ENCODE measurements around the gene CNTNAP2. TPM values are rescaled to one million over a fixed set of nuclear protein-coding genes. Genes with fewer than 3 reads are reported as not detected.

The CNTNAP2 gene
- total and polyA plus RNA-seq, 2 of the 8 experiments (the other 6 are each of a cell fraction or from before 2014, with no cell fraction given), result 27.9 to 71.0 TPM

DNA sequence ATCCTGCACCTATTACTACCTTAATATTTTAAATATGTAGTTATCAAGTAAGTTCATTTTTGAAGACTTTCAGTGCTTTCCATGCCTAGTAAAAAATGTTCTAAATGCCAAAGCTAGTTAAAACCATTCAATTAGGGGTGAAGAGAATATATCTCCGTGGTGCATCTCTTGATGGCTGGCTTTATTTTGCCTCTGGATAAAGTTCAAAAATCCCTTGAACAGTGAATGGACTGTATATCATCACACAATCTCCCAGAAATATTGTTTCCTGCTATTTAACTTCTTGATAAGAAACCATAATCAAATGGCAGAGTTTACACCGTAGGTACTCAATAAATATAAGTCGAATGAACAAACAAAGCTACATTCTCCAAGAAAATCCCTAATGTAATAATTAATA is 1360.9 kb downstream of the CNTNAP2 start:
- ChIA-PET CTCF (ENCODE audit: partially characterized antibody) (no interaction called here), POLR2A (ENCODE audit: partially characterized antibody) (no interaction called here)
- Histone ChIP-seq H3K23ac (ENCODE audit: insufficient read length) (no peak overlapping the region), H2BK5ac (ENCODE audit: low read depth, low read length) (no peak overlapping the region), H3K79me2 (ENCODE audit: control insufficient read depth in 1 of 2, insufficient read depth in 2 of 2, low read length in 2 of 2) (no peaks in the 10 kb centered on the region), H3K14ac (ENCODE audit: insufficient read length) (no peak overlapping the region), H3K4me3 (ENCODE audit: extremely low read depth in 1 of 4, insufficient read depth in 2 of 4, low read depth in 3 of 4, low read length in 4 of 4) (no peak overlapping the region), H4K91ac (replicated peaks; ENCODE audit: insufficient read length, low read length) (no peak overlapping the region), H3K27ac (ENCODE audit: low read depth, low read length) (no peak overlapping the region), H3K23me2 (ENCODE audit: low read depth, low read length) (no peaks in the 10 kb centered on the region), H3K4me1 (replicated peaks in 1 of 4; ENCODE audit: control insufficient read depth in 3 of 4, insufficient read depth in 4 of 4, low read length in 3 of 4) (no peaks in the 10 kb centered on the region), H2BK20ac (ENCODE audit: low read length) (no peak overlapping the region), H3K79me1 (ENCODE audit: low read depth, low read length) (no peaks in the 10 kb centered on the region), H3K56ac (replicated peaks; ENCODE audit: insufficient read length, low read depth, low read length) (no peak overlapping the region), H2BK12ac (ENCODE audit: low read depth, low read length) (no peak overlapping the region), H4K5ac (ENCODE audit: insufficient read length, low read depth, low read length) (no peak overlapping the region), H3K36me3 (ENCODE audit: control insufficient read depth in 2 of 4, insufficient read depth in 4 of 4, low read length in 3 of 4) (no peaks in the 10 kb centered on the region), H2BK15ac (ENCODE audit: low read length) (no peak overlapping the region), H2AK5ac (ENCODE audit: low read depth, low read length) (no peak overlapping the region), H3K4me2 (ENCODE audit: insufficient read depth in 1 of 2, low read depth in 2 of 2, low read length in 2 of 2) (no peak overlapping the region), H3K4ac (replicated peaks; ENCODE audit: insufficient read length, low read depth, low read length) (no peak overlapping the region), H3K9ac (replicated peaks in 1 of 4; ENCODE audit: extremely low read depth in 1 of 4, low read depth in 3 of 4, low read length in 3 of 4) (no peak overlapping the region), H3K27me3 (replicated peaks in 1 of 4; ENCODE audit: control insufficient read depth in 3 of 4, extremely low read depth in 1 of 4, insufficient read depth in 3 of 4, low read length in 3 of 4) (no peaks in the 10 kb centered on the region), H3K18ac (ENCODE audit: extremely low read depth, low read length) (no peak overlapping the region), H2BK120ac (replicated peaks; ENCODE audit: low read depth, low read length) (no peak overlapping the region), H4K20me1 (replicated peaks in 1 of 2; ENCODE audit: control insufficient read depth in 1 of 2, insufficient read depth in 2 of 2, low read length in 2 of 2) (no peaks in the 10 kb centered on the region), H2AFZ (ENCODE audit: low read length) (no peak overlapping the region), H4K8ac (ENCODE audit: extremely low read depth, insufficient read depth, low read length) (no peak overlapping the region), H3K9me3 (ENCODE audit: insufficient read depth in 2 of 2, low read depth in 1 of 2, low read length in 1 of 2) (no peaks in the 10 kb centered on the region)
- no peak for FAIRE-seq
- 97% methylated on average over 3 of the region's 3 CpGs; no CpG with 5 or more reads in 1 of the 2 experiments for WGBS, 2 experiments (ENCODE audit: extremely low coverage in 1 of 2, insufficient coverage in 1 of 2, insufficient read length in 1 of 2, insufficient replicate concordance in 2 of 2, low coverage in 1 of 2, low lambda C conversion rate in 2 of 2, missing lambda C conversion rate in 1 of 2)
- DNase-seq (ENCODE audit: low read depth in 1 of 2, low spot score in 2 of 2), result no peak
- no peak for TF ChIP-seq HDAC6 (IDR thresholded peaks at IDR 0.05; ENCODE audit: low read depth, low read length)
- TF ChIP-seq BACH1 (IDR thresholded peaks at IDR 0.05; ENCODE audit: low read length), result no peak
- TF ChIP-seq JUND (IDR thresholded peaks at IDR 0.05; ENCODE audit: low read length), result no peak
